UCSD-AML1 (cell line): ENCODE measurements around the gene AUTS2.

Experiments
- DNase-seq: peaks from one replicate; lab custom pipeline; 2025; ENCODE audit not compliant: unreplicated experiment; lab: John Stamatoyannopoulos, UW

The AUTS2 gene

GRCh38 chr7:69754476-69754875 is 156.2 kb downstream of the AUTS2 start:
- DNase-seq, result no peak

GRCh38 chr7:69756235-69756634 is 158.0 kb downstream of the AUTS2 start:
- DNase-seq, result no peak

DNA sequence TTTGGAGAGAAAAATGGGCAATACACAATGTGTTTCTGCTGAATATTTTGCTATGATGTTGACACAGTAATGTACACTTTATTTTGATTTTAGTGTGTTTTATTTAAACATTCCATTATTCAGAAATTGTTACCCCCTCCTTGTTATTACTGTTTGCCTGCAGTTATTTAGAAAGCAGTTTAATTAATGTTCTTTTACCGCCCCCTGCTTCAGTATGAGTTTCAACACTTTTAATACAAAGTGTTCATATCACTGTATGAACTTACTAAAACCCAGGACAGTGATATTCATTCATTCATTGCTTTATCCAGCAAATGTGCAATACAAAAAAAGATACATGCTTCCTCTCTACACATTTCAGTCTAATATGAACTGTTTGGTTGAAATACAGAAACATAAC is 159.3 kb downstream of the AUTS2 start:
- no peak for DNase-seq

- no peak for DNase-seq
These were observed 159.7 kb downstream of the AUTS2 start for GRCh38 chr7:69757981-69758430.

DNA sequence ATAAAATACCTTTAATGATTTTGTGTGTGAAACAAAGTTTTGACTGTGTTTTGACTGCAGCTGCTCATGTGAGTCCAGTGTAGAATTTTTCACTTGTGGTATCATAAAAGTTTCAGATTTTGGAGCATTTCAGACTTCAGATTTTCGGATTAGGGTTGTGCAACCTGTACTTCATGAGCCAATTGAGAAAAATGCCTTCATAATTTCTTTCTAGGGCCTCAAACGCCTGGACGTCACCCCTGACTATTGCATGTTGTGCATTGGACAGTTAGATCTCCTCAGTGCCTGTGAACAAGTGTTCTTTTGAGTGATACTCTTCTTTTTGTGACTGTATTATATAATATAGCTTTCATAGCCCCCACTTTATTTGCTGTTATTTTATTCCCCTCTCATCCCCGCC is 161.1 kb downstream of the AUTS2 start:
- DNase-seq, result no peak

DNA sequence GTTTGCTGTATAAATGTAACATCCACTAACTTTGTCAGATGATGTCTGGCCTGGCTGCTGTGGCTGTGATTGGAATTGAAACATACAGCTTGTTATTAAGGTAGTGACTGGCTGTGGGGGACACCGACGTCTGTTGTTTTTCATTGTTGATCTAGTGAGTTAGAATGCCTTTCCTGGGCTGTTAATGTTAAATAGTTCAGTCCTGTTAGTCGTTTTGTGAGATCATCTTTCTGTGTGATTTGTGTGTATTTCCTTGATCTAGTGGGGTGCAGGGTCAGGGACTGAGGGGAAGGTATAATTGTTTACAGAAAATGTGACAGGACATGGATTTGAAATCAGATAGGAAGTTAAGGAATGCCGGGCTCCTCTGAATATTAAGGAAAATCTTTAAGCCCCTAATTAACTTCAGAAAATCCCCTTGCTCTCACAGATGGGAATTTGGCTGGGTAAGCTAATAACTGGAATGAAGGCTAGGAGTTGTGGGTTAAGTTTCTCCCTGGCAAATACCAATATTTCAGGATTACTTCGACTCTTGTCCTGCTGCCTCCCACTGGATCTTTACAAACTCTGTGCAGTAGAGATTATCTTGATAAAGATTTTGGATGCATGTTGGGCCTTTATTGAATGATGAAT is 163.1 kb downstream of the AUTS2 start:
- DNase-seq, result no peak

DNA sequence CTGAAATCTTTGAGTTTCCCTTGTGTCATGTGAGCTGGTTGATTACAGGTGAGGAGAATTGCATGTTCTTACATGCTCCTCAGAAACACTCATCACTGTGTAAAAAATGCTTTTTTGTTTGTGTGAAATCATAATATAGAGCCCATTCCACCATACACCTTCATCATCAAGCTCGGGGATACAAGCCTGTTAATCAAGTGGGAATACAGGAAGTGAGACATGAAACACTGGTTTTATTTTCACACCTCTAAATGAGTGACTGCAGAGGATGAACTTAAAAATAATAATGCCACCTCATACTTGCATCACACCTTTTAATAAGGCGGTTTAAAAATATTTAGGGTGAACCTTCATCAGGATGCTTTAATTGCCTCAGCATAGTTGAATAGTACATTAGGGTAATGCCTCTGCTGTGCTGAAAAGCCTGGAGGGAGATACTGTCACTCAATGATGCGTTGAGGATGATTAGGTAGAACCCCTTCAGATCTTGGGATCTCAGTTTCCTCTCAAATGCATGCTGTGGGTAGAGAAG is 164.6 kb downstream of the AUTS2 start:
- DNase-seq, result no peak

DNA sequence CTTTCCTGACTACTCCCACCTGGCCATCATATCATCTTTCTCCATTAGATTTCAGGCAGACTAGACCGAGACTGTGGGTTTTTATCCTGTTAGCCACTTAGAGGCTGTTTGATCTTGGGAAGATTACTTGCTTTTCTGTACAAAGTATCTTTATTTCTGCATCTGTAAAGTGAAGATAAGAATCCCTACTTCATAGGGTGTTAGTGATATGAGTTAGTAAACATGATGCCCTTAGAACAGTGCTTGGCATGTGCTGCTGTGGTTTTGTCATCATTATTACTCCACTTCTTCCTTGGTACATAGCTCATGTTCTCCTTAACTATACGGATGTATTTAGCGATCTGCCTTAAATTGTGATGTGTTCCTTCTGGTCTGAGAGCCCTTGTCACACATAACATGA is 165.2 kb downstream of the AUTS2 start:
- no peak for DNase-seq

GRCh38 chr7:69764147-69764546 is 165.9 kb downstream of the AUTS2 start:
- DNase-seq, result no peak

DNA sequence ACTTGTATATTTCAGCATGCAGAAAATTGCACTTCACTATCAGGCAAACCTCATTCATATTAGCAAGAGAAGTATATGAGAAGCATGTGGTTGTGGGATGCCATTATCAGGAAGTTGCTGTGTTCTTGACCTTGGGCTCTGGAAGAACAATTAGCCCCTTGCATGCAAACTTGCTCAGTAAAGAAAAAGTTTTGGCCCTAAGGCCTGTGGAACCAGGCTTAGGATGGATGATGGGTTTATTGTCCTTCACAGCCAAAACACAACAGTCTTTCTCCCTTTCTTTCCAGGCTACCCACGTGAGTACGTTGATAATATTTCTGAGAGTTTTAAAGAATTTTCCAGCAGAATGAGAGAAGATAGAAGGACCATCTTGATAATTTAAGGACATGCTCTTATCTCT is 166.4 kb downstream of the AUTS2 start:
- no peak for DNase-seq

DNA sequence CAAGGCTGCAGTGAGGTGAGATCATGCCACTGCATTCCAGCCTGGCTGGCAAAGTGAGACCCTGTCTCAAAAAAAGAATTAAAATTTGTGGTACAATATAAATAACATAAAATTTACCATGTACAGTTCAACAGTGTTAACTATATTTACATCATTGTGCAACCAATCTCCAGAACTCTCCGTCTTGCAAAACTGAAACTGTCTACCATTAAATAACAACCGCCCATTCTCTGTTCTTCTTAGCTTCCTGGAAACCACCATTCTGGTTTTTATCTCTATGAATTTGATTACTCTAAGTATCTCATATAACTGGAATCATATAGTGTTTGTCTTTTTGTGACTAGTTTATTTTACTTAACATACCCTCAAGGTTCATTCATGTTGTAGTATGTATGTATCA is 167.6 kb downstream of the AUTS2 start:
- no peak for DNase-seq

DNA sequence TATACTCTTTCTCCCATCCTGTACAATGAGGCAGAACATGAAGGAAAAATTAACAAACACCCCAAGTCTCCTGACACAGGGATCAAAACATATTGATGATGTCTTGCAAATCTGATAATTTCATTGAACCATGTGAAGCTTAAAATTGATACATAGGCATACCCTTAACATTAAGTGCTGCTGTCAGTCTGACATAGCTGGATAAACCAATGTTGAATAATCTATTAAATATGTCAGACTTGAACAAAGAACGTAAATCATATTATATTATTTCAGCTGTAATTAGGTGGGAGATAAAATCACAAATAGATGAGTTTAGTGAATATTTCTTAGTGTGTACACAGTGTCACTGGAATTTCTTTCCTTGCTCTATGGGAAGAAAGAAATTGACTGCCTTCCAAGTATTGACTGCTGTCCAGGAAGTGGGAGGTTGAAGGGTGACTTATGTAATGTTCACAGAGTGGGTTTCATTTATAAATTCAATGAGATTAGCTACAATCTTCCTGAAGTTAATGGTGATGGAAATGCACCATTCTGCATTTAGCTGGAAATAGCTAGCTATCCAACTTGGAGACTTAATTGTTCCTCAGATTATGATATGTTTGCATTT is 170.8 kb downstream of the AUTS2 start:
- no peak for DNase-seq

DNA sequence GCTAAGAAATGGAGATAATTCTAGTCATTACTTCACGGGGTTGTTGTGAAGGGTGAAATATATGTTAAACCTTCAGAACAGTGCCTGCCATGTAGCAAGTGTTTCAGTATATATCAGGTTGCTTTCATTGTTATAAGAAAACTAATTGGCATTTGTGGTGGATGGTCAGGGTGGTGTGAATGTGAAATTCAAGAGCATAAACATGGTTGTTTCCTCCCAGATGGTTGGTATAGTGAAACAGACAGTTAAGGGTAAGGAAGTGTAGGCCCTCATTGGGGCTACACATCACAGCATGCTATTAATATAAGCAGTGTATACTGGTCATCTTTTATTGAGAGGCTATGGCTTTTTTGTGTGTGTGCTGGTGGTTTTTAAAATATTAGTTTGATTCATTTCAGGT is 171.6 kb downstream of the AUTS2 start:
- DNase-seq, result no peak

GRCh38 chr7:69770613-69771012 is 172.3 kb downstream of the AUTS2 start:
- DNase-seq, result no peak

DNA sequence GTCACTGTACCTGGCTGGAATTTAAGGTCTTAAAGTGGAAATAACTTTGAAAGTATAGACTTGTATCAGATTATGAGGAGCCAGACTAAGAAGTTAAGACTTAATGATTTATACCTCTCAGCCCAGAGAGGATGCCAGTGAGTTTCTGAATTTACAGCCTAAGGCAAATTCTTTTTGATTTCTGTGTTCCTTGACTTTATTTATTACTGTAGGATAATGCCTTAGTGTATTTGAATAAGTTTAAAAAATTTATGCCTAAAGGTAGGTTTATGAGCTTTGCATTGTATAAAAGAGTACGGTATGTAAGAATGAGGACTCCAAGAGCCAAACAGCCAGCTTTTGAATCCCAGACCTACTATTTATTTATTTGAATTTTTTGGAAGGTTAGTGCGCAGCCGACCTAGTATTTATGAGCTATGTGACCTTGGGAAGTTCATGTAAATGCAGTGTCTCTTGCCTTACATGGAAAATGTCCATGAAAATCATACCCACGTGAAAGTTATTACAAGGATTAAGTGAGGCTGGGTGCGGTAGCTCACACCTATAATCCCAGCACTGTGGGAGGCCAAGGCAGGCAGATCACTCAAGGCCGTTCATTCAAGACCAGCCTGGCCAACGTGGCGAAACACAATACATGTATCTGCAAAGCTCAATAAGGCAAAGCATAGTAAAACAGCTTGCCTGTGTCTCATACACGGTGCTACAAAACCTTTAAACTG is 174.6 kb downstream of the AUTS2 start:
- DNase-seq, result no peak

DNA sequence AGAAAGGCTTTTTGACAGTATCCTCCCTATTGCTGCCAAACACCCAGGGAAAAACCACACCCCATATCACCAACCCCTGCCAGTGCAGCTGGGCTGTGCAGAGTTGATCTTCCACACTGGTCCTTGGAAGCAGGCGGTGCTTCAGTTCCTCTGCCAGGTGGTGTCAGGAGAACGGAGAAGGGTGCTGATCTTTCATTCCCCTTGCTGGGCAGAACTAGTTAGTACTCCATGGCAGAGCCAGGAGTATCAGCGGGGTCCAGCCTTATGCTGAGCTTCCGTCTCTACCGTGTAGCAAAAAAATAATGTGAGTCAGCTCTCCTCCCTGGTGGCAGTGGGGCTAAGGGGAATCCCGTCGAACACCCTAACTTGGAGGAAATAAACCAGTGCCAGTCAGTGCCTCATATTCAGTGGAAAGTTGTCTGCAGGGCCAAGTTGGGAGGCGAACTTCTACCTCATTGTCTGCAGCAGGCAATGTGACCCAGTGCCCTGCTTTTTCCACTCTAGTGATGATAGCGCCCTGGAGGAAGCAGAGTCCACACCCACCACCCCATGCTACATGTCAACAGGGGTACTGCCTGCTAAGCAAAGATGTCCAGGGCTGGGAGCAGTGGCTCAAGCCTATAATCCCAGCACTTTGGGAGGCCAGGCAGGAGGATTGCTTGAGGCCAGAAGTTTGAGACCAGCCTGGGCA is 175.4 kb downstream of the AUTS2 start:
- DNase-seq, result no peak

DNA sequence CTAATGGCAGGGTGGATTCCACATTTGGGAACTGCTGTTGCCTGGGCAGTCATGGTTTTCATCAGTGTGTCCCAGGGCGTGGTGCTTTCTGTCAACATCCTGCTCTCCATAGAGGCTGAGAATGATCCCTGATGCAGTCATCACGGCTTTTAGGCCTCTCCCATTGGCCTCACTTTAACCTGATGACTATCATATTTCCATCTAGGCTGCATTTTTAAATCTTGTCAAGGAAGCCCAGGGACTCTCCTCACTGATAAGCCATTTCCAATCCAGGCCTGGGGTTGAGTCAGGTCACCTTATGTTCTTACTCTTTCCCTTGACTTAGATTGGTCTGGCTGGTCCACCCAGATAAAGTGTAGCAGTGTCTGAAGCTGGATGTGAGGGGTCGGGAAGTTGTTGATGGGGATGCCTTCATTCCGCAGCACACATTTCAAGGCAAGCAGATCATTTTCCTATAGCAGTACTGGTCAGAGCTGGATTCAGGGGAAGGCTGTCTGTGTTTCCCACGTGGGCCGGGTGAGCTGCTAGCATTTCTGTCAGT is 177.0 kb downstream of the AUTS2 start:
- no peak for DNase-seq

GRCh38 chr7:69776611-69777010 is 178.3 kb downstream of the AUTS2 start:
- DNase-seq, result no peak

DNA sequence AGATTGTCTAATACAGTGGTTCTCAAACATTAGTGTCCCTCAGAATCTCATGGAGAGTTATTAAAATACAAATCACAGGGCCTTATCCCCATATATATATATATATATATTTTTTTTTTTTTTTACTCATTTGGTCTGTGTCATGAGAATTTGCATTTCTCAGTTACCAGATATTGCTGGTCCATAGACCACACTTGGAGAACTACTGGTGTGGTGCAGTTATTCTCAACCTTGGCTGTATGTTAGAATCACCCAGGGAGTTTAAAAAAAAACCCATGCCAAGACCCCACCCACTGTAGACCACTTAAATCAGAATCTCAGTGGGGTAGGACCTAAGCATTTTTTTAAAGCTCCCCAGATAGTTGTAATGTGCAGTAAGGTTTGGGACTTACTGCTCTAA is 179.9 kb downstream of the AUTS2 start:
- no peak for DNase-seq

- no peak for DNase-seq
These were observed 182.1 kb downstream of the AUTS2 start for GRCh38 chr7:69780379-69780778.

DNA sequence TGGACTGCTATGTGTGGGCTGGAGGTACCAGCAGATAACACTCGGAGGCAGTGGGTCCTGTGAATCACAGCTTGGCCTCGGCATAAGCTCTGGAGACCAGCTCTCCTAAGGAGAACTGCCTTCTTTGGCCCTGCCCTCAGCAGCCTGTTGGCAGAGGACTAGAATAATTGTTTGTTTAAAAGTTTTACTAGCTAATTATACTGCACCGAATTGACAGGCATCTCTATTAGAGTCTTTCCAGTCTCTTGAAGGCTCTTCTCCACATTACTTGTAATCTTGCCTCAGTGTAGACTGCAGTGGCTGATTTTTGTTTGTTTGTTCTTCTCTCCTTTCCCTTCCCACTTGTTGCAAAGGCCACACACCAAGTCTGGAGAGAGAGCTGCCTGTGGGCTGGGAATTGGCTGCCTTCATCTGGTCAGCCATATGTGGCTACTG is 183.2 kb downstream of the AUTS2 start:
- DNase-seq, result no peak
